ENCODE measurements around the gene COL27A1. TPM values are rescaled to one million over a fixed set of nuclear protein-coding genes. Genes with fewer than 3 reads are reported as not detected.

The COL27A1 gene
- total RNA-seq, 1 donor from 2014 or later = 13.0 TPM

- ATAC-seq (no peak), DNase-seq (peak; percentile 24)
- intact Hi-C loops (cut with DNase I) = no loop called here
- TF ChIP-seq CTCF (IDR thresholded peaks at IDR 0.05) = no peak
- Histone ChIP-seq H3K36me3 (no peaks in the 10 kb centered on the region), H3K27me3 (ENCODE audit: low read depth) (no peaks in the 10 kb centered on the region), H3K27ac (no peak overlapping the region), H3K9me3 (no peaks in the 10 kb centered on the region), H3K4me3 (no peak overlapping the region), H3K4me1 (no peaks in the 10 kb centered on the region)
These were observed 115.0 kb downstream of the COL27A1 start for GRCh38 chr9:114270120-114270975.

DNA sequence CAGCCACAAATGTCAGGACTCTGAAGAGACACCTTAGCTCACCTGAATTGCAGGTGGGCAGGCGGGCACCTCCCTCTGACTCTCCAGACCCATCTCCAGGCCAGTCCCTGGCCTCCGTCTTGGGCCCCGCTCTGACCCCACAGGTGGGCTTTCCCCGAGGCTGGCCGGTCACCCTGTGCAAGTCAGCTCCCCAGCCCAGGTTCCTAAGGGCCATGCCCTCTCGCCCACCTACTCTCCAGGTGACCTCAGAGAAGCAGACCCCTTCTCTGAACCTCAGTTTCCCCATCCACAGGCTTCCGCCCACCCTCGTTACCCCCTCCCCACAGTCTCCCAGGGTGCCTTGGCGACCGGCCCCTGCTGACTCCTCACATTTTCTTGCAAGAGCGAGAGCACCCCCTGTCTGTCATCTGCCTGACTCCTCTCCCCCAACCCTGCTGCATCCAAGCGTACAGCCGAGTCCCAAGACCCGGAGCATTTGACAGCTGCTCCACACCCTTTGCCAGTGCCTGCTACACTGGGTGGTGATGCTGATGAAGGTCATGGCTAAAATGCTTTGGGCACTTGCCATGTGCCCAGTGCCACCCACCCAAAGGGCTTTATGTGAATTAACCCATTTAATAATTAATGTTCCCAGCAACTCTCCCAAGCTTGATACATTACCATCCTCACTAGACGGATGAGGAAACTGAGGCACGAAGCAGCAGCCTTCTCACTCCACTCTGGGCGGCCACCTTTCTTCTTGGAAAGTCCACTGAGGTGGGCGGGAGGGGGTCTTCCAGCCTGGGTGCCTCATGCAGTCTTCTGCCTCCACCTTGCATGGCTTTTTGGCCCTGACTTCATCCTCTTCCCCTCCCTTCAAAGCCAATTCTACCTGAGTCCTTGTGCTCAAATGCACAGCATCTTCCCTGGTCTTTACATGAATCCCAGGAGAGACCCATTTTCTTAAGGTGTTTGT is 116.5 kb downstream of the COL27A1 start:
- DNase-seq = peak; percentile 57
- Histone ChIP-seq H3K27ac (no peak overlapping the region), H3K36me3 (no peaks in the 10 kb centered on the region), H3K9me3 (no peaks in the 10 kb centered on the region), H3K4me1 (no peaks in the 10 kb centered on the region), H3K27me3 (ENCODE audit: low read depth) (no peaks in the 10 kb centered on the region), H3K4me3 (no peak overlapping the region)
- intact Hi-C loops (cut with DNase I) = no loop called here
- peak; percentile 42 for TF ChIP-seq CTCF (IDR thresholded peaks at IDR 0.05)
- ATAC-seq = peak; percentile 40 to 73

GRCh38 chr9:114272739-114273431 is 117.5 kb downstream of the COL27A1 start:
- H3K27me3 ChIP-seq (ENCODE audit: low read depth) = no peaks in the 10 kb centered on the region
- ATAC-seq (no peak), DNase-seq (peak; percentile 8)
- no peaks in the 10 kb centered on the region for H3K4me1 ChIP-seq
- no peak overlapping the region for H3K27ac ChIP-seq
- intact Hi-C loops (cut with DNase I) = no loop called here
- no peaks in the 10 kb centered on the region for H3K9me3 ChIP-seq
- no peak for TF ChIP-seq CTCF (IDR thresholded peaks at IDR 0.05)
- H3K36me3 ChIP-seq = no peaks in the 10 kb centered on the region
- H3K4me3 ChIP-seq = no peak overlapping the region

GRCh38 chr9:114273461-114273881 is 118.1 kb downstream of the COL27A1 start:
- H3K9me3 ChIP-seq = no peaks in the 10 kb centered on the region
- no peak overlapping the region for H3K4me3 ChIP-seq
- no peaks in the 10 kb centered on the region for H3K27me3 ChIP-seq (ENCODE audit: low read depth)
- no peak overlapping the region for H3K27ac ChIP-seq
- H3K36me3 ChIP-seq = no peaks in the 10 kb centered on the region
- peak; percentile 23 for DNase-seq
- H3K4me1 ChIP-seq = no peaks in the 10 kb centered on the region
- intact Hi-C loops (cut with DNase I) = no loop called here
- no peak for ATAC-seq
- no peak for TF ChIP-seq CTCF (IDR thresholded peaks at IDR 0.05)

DNA sequence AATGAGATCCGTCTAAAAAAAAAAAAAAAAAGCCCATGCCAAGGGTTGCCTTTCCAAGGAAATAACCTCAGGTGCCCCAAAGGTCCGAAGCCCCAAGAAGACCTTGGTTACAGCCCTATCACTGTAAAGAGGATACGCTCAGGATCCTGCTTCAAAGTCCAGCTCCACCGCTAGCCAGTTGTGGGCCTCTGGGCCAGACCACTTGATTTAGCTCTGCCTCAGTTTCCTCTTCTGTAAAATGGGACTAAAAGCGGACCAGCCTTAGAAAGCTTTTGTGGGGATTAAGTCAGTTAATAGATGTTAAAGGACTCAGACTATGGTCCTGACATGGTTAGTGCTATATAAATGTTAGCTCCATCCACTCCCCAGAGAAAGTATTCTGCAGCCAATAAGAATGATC is 118.9 kb downstream of the COL27A1 start:
- ATAC-seq = no peak

More for the DNA sequence above, 118.9 kb downstream of the COL27A1 start:
- DNase-seq = no peak
- H3K9me3 ChIP-seq = no peaks in the 10 kb centered on the region
- no peaks in the 10 kb centered on the region for H3K4me1 ChIP-seq
- no peaks in the 10 kb centered on the region for H3K27me3 ChIP-seq (ENCODE audit: low read depth)
- H3K4me3 ChIP-seq = no peak overlapping the region
- no peaks in the 10 kb centered on the region for H3K36me3 ChIP-seq
- TF ChIP-seq CTCF (IDR thresholded peaks at IDR 0.05) = no peak
- intact Hi-C loops (cut with DNase I) = no loop called here
- no peak overlapping the region for H3K27ac ChIP-seq
